SW480 (cell line): ENCODE measurements around the gene ZBP1.

Source experiments
- DNase-seq: peaks from one replicate; pipeline ENCODE4 v3.0.0-alpha.2; 2016; ENCODE audit warnings: low spot score

The ZBP1 gene

GRCh38 chr20:57557926-57558613 is 62.2 kb downstream of the ZBP1 start:
- DNase-seq = no peak

- DNase-seq = no peak
Observed at GRCh38 chr20:57556980-57557274, 63.3 kb downstream of the ZBP1 start.

- DNase-seq = no peak
Observed at GRCh38 chr20:57555457-57556184, 64.6 kb downstream of the ZBP1 start.
